Transverse colon (tissue), 3 donors: Measurements from ENCODE around the gene PRPF6.

Experiments
- POLR2A ChIP-seq: fragments of 450-650 bp; IDR thresholded peaks from one replicate; pipeline ENCODE4 v1.6.1; 2016; ENCODE audit warnings: antibody characterized with exemption, mild to moderate bottlenecking, moderate library complexity
- TF ChIP-seq, protein P1 (sequence below), 5 experiments: fragments of 200-600 bp in 3 of 5; fragments of 450-650 bp in 2 of 5; sonication (generic) in 3 of 5; IDR thresholded peaks; 1 replicate in 2 of 5; 2 replicates in 3 of 5; pipeline ENCODE4 v1.5.1; 2016 to 2017; ENCODE audit warnings: antibody characterized with exemption in 5 of 5, inconsistent platforms in 3 of 5, mild to moderate bottlenecking in 2 of 5, moderate library complexity in 1 of 5

GRCh38 chr20:64068386-64069208 lies 87.7 kb downstream of the PRPF6 start:
- TF ChIP-seq POLR2A = no peak
- TF ChIP-seq, protein P1, sequence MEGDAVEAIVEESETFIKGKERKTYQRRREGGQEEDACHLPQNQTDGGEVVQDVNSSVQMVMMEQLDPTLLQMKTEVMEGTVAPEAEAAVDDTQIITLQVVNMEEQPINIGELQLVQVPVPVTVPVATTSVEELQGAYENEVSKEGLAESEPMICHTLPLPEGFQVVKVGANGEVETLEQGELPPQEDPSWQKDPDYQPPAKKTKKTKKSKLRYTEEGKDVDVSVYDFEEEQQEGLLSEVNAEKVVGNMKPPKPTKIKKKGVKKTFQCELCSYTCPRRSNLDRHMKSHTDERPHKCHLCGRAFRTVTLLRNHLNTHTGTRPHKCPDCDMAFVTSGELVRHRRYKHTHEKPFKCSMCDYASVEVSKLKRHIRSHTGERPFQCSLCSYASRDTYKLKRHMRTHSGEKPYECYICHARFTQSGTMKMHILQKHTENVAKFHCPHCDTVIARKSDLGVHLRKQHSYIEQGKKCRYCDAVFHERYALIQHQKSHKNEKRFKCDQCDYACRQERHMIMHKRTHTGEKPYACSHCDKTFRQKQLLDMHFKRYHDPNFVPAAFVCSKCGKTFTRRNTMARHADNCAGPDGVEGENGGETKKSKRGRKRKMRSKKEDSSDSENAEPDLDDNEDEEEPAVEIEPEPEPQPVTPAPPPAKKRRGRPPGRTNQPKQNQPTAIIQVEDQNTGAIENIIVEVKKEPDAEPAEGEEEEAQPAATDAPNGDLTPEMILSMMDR (IDR thresholded peaks at IDR 0.05) = no peak
